GM21381 (cell line): ENCODE data around the gene MAP3K6.

Experiments used
- ATAC-seq: cut with Tn5 transposase; IDR thresholded peaks from one replicate; pipeline ENCODE4 v1.9.1; 2021; ENCODE audit warnings: mild to moderate bottlenecking, moderate library complexity; ENCODE audit not compliant: unreplicated experiment

Gene MAP3K6

DNA sequence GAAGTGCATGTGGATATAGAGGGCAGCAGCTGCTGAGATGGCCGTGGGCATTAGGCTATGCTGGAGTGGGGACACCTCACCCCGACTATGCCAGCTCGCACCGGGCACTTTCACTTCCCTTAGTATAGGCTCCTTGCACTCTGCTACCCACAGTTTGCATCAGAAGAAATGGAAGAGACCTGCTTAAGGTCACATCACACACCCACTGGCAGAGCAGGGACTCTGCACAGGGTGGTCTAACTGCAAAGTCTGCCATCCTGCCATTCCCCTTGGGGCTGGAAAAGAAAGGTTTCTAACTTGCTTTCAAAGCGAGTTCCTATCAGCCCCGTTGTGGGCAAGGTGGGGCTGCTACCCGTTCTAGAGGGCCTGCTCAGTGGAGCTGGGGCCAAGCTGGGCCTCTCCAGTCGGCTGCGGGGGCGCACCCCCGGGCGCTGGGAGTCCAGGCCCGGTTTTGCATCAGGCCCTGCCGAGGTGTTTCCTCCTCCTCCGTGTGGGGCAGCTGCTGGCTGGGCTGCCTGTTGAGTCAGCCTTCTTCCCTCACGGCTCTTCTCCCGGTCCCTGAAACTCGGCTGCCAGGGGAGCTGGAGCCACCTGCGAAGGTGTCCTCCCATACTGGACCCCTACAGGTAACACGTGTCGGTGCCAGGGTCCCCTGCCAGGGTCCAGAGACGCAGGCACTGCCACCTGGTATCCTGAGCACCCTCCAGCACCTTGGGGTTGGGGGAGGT lies 25.1 kb downstream of the MAP3K6 start, which contains the start of gene SYTL1:
TSS of gene SYTL1 (plus strand) at position 498 of the 728 bp plus-strand sequence. CDS start 3,313 bp downstream, outside the sequence.
- ATAC-seq = no peak

DNA sequence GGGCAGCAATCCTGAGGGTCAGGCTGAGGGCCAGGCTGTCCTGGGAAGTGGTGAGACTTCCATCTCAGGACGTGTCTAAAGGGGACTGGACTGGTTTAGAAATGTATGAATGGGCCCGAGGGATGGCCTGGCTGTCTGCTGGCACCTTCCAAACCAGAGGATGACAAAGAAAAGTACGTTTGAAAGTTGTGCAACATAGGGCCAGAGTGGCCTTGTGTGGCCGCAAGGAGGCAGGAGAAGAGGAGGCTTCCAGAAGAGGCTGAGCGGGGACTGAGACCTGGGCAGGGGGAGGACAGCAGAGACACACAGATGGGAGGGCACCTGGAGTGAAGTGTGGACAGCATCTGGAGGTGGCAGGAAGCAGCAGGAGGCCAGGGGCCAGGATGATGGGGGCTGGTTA lies 27.5 kb downstream of the MAP3K6 start:
- no peak for ATAC-seq

DNA sequence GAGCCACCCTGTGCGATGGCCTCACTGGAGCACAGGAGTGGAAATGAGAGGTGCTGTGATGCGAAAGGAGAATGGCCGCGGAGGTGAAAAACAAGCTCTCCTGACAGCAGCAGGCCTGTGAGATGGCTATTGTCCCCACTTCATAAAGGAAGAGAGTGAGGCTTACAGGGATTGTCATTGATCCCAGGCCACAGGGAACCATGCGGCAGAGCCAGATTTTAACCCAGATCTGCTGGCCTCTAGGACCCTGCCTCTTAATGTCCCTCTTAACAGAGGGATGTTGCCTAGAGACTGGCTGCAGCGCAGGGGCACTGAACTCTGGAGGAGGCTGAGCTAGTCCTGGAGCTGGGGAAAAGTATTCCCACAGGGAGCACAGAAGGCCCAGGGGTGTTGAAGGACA lies 28.0 kb downstream of the MAP3K6 start:
- no peak for ATAC-seq

DNA sequence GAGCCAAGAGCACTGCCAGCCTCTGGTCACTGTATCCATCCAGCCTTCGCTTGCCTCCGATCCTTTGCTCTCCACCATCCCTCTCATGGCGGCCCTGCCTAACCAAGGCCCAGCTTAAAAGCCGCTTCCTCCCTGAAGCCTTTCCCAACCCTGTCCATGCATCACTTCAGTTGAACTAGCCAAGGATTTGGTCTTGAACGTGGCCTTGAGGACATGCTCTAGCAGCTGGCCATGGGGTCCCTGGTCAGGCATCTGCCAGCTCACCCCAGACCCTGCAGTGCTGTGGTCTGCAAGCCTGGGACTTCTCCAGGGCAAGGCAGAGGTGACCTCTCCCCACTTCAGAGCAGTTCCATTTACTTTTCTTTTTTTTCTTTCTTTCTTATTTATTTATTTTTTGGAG lies 30.0 kb downstream of the MAP3K6 start:
- no peak for ATAC-seq

DNA sequence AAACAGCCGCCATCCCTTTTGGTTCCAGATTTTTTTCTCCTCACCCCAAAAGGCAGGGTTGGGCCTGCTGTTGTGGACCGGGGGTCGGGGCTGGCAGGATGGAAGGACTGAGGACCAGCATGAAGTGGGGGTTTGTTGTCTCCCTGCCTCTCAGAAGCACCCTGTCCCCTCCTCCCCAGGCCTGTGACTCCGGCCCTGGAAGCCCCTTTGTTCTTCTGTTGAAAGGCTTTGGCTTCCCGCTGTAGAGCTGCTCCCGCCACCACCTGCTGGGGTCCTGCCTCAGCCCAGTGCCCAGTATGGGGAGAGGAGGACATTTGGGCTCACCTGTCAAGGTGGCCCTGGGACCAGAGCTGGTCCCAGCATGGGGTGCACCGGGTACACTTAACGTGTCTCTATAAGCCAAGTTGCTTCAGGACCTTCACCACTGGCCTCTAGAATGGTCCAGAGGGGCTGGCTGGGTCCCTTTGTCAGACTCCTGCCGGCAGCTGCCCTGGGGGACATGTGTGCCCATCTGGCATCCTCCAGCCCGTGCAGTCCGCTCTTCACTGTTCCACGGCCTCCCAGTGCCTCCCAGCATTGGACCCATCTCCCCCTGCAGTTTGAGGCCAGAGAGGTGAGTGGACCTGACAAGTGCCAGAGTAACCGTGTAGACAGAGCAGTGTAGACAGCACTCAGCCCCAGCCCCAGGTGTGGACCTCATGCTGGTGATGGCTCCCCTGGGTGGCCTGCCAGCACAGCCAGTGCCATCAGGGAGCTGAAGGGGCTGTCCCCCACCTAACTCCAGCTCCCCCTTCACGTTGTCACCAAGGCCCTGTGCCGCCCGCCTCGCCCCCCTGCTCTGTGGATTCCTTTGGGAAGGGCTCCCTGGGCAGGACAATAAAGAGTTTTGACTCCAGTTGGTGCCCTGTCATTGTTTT lies 31.0 kb downstream of the MAP3K6 start:
- no peak for ATAC-seq

DNA sequence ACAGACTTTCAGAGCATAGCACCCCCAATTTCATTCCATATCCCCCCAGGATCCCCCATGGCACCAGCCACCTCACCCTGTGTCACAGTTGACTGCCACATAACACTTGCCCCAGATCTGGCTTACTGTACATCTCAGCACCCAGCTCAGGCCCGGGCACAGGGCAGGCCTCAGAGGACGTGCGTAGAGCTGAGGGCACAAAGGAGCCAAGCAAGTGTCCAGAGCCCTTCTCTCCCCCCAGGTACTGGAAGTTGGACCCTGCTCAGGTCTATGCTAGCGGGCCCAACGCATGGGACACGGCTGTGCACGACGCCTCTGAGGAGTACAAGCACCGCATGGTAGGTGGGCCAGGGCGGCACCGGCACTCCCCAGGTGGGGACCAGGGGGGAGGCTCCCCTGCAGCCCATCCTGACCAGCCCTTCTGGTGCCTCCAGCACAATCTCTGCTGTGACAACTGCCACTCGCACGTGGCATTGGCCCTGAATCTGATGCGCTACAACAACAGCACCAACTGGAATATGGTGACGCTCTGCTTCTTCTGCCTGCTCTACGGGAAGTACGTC lies 33.0 kb downstream of the MAP3K6 start:
- no peak for ATAC-seq

DNA sequence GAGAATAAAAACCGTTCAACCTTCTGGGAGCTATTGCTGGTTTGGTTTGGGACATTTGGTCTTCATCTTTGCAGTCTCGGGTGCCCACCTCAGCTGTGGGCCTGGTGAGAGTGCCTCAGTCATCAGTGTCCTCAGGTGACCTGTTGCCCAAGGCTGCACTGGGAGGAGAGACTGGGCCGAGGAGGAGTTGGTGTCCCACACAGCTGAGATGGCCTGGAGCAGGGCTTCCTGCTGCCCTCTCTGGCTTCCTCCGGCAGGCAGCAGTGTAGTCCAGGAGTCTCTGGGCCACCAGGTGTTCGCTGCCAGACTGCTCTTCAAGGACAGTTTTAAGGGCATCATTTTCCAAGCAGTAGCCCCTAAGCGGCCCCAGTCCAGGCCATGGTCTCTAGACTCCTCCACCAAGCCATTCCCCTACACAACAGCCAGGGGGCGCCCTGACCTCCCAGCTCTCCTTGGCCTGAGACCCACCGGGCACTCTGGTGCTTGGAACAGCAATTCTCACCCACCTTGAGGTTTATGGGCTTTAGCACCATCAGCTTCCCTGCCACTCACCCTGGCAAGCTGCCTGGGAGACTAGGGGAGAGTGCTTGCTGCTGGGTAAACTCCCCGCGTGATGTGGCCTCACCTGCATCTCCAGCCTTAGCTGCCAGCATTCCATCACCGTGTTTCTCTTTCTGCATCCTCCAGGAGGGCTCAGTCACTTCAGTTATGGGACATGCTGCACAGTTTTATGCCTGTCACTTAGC lies 34.1 kb downstream of the MAP3K6 start:
- no peak for ATAC-seq

DNA sequence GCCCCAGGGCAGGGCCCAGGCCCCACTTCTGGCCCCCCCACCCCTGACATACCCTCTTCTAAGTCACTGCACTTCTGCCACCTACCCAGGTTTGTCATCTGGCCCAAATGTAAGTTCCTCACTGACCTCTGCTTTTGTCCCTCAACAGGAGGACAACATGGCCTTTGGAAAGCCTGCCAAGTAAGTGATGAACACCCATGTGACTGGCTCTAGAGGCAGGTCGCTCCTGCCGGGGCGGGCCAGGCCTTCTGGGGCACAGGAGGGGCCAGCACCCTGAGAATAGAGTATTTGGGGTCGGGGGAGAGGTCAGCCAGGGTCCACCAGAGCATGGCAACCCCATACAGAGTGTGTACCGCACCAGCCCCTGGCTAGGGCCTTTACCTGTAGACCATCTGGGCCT lies 34.8 kb downstream of the MAP3K6 start:
- ATAC-seq = no peak

DNA sequence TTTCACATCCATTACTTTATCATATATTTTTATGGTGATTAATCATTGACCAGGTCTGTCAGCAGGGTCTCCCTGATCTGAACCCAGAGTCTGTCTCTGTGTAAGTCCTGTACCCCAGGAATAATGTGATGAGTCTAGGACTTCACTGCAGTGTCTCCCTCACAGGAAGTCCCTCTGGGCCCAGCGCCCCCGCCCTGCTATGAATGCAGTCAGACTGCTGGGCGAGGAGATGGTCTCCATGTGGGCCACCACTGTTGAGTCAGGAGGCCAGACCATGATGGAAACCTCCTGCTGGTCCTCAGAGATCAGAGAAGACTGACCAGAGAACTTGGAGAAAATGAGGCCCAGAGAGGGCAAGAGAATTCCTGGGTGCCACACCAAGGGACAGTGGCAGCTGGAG lies 35.3 kb downstream of the MAP3K6 start:
- ATAC-seq = no peak

DNA sequence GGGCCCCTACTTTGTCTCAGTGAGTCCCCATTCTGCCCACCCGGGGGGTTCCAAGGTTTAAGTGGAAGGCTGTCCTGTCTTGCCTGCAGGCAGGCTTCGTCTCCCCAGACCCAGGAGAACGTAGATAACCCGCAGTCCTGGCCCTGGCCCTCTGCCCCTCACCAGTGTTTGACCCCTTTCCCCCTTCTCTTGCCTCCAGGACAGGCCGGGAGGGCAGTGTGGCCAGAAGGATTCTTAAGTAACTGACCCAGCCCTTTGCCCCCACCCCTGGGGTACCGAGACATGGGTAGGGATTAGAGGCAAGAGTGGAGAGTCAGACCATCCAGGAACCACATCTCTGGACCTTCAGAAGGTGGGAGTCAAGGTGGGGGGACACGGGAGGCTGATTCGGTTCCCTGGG lies 36.0 kb downstream of the MAP3K6 start:
- no peak for ATAC-seq

DNA sequence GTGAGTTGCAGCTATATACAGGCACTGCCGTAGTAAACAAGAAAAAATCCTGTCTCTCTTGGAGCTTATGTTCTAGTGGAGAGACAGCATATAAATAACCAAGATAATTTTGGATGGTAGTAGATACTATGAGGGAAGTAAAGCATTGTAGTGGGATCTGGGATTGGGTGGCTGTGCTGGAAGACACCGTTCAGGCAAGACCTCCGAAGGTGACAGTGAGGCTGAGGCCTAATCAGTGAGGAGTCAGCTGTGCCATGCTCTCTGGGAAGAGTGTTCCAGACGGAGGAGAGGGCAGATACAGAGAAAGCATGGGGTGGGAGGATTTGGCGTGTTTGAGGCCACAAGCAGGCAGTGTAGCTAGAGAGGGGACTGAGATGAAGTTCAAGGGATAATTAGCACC lies 38.8 kb downstream of the MAP3K6 start:
- no peak for ATAC-seq

DNA sequence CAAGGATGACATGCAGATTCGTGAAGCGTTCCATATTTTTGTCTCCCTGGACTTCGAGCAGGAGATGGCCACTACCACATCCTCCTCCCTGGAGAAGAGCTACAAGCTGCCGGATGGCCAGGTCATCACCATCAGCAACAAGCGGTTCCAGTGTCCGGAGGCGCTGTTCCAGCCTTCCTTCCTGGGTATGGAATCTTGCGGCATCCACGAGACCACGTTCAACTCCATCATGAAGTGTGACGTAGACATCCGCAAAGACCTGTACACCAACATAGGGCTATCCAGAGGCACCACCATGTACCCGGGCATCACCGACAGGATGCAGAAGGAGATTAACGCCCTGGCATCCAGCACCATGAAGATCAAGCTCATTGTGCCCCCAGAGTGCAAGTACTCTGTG lies 41.5 kb downstream of the MAP3K6 start:
- ATAC-seq = no peak

DNA sequence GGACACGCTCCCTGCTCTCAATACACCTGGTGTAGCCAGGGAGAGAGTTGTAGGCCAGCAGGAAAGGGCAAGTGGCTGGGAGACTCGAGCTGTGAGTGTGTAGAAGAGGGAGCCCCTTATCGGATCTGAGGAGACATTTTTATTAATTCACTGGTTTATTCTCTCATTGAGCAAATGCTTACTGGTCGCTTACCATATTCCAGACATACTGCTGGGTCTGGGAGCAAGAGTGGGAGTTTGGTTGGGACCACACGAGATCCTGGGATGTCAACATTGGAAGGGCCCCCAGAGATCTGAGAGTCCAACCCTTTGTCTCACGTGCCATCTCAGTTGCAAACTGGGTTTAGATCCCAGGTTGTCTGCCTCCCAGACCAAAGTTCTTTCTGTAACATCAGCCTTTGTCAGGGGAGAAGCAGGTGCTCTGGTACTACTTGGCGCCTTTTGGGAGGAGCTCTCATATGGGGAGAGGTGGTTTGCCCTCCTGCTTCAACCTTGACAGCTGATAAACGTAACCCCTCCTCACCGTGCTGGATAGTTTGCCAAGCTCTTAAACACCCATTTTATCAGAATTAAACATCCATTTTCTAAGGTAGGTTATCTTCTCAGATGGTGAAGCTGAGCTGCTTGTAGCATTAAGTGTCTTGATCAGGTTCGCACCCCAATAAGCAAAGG lies 44.1 kb downstream of the MAP3K6 start:
- no peak for ATAC-seq

DNA sequence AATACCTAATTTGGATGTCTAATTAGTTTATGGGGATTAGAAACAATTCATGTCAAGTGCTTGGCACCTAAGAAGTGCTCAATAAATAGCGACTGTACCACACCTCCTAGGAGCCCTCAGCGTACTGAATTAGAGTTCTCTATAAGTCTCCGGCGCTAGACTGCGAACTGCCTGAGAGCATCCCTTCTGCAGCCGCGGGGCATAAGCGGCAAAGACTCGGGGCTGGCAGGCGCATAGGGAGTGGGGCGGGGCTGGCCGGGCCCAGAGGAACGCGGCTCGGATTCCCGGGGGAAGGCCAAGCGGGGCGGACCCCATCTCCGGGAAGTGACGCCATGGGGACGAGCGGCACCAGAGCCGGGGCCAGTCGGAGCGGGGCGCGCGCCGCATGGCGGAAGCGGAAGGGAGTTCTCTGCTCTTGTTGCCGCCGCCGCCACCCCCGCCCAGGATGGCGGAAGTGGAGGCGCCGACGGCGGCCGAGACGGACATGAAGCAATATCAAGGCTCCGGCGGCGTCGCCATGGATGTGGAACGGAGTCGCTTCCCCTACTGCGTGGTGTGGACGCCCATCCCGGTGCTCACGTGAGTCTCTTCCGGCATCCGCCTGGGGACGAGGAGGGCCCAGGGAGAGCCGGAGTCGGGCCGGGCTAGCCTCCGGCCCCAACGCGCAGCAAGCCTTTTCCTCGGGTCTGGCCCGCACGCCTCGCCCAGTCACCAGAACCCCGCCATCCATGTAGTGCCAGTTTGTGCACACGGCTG lies 44.8 kb downstream of the MAP3K6 start, which contains the start of gene TMEM222:
TSS of gene TMEM222 (plus strand) at position 351 of the 756 bp plus-strand sequence. CDS start at position 386, 35 bp downstream.
- peak; percentile 93 for ATAC-seq

DNA sequence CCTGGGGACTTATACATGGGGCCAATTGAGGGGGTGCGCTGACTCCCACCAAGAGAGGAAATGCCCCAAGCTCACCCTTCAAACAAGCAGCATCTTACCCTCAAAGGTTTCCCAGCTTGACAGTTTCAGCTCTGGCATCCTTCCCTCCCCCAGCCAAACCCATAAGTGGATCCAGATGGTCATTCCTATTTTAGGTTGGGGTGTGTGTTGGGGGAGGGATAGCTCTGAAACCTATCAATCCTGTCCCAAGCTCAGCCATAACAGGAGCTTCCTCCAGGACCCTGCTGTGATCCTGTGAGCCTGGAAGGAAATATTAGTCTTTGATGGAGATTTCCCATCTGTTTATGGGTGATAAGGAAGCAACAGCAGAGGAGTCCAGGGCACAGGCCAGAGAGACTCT lies 48.2 kb downstream of the MAP3K6 start:
- ATAC-seq = no peak

DNA sequence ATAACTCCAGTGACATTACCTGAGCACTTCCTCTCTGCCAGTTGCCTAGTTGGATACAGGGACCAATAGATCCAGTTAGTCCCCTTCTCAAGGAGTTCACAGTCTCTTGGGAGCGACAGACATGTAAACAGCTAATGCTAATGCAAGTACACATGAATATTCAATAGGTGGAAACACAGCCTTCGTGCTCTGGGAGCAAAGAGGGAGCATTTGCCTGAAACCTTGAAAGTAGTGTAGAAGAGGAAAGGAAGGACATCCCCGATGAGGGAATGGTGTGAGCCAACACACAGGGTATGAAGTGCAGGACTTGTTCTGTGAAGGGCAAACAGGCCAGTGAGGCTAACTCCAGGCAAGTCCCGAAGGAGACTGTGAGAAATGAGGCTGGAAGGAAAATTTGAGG lies 48.6 kb downstream of the MAP3K6 start:
- ATAC-seq = no peak

DNA sequence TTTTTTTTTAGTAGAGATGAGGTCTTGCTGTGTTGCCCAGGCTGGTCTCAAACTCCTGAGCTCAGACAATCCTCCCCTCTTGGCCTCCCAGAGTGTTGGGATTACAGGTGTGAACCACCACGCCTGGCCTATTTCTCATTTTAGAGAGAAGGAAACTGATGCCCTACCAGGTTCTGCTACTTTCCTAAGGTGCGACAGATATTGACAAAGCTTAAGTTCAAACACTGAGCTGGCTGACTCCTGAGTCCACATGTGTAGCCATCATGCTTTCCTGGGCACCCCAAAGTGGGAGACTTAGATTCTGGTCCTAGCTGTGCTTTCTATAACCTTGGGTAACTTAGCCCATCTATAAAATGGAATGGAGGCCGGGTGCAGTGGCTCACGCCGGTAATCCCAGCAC lies 49.9 kb downstream of the MAP3K6 start:
- ATAC-seq = no peak

DNA sequence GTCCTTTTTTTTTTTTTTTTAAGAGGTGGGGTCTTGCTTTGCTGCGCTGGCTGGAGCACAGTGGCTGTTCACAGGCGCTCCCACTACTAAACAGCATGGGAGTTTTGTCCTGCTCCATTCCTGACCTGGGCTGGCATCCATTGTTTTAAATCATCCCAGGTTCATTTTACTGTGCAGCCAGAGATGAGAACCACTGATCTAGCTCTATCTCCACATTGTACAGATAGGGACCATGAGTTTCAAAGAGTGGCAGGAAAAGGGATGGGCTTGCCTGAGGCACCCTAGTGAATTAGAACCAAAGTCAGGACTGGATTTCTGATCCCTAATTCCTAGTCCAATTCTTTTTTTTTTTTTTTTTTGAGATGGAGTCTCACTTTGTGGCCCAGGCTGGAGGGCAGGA lies 52.0 kb downstream of the MAP3K6 start:
- no peak for ATAC-seq

DNA sequence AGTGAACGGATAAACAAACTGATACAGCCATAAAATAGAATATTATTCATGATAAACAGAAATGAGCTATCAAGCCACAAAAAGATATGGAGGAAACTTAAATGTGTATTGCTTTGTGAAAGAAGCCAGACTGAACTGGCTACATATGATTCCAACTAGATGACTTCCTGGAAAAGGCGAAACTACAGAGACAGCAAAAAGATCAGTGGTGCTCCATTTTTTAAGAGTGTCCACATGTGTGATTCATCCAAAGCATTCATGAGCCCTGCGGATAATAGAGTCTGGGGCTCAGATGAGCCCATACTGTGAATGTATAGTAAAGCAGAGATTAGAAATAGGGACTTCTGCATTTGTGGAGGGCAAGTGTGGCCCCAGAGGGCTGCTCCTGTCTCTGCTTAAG lies 52.6 kb downstream of the MAP3K6 start:
- no peak for ATAC-seq
